A204.1 (cell line): ENCODE data around the gene ARHGAP12.
"Not testable (repeated sequence)": the region's sequence is repeated elsewhere in the genome, so short reads cannot be mapped to it uniquely, and the experiment has no call there.

Source experiments
- FAIRE-seq: peaks from 2 replicates; lab custom pipeline; 2012; peaks lifted over from hg19 to GRCh38; lab: Jason Lieb, UNC

Gene ARHGAP12, protein sequence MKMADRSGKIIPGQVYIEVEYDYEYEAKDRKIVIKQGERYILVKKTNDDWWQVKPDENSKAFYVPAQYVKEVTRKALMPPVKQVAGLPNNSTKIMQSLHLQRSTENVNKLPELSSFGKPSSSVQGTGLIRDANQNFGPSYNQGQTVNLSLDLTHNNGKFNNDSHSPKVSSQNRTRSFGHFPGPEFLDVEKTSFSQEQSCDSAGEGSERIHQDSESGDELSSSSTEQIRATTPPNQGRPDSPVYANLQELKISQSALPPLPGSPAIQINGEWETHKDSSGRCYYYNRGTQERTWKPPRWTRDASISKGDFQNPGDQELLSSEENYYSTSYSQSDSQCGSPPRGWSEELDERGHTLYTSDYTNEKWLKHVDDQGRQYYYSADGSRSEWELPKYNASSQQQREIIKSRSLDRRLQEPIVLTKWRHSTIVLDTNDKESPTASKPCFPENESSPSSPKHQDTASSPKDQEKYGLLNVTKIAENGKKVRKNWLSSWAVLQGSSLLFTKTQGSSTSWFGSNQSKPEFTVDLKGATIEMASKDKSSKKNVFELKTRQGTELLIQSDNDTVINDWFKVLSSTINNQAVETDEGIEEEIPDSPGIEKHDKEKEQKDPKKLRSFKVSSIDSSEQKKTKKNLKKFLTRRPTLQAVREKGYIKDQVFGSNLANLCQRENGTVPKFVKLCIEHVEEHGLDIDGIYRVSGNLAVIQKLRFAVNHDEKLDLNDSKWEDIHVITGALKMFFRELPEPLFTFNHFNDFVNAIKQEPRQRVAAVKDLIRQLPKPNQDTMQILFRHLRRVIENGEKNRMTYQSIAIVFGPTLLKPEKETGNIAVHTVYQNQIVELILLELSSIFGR

DNA sequence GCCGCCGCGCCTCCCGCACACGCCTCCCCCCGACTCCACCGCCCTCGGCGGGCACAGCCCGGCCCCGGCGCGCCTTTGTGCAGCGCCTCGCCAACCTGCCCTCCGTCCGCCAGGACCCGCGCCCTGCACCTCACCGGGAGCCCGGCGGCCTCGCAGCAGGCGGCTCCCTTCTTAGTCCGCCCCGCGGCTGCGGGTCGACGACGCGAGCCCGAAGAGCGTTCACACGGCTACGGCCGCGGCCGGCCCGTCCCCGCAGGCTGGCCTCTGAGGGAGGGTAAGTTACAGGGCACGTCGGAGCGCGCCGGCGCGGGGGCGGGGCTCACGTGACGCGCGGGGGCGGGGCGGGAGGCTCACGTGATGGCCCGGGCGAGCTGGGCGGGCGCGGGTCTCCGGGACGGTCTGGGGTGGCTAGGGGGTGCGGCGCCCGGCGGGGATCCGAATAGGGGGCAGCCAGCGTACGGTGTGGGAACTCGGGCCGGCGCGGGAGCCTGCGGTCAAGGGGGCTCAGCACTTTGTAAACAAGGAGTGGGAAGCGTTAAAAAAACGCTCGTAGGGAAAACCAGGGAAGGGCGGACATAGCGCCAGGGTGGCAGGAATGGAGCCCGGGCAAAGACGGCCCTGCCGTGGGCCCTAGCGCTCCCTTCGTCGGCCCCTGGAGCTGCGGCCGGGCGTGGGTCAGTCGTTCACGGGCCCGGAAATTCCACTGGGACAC, at the start of gene ARHGAP12:
TSS of gene ARHGAP12 (minus strand) at position 283 of the 712 bp plus-strand sequence. CDS start 19,976 bp downstream, outside the sequence.
- no peak for FAIRE-seq

DNA sequence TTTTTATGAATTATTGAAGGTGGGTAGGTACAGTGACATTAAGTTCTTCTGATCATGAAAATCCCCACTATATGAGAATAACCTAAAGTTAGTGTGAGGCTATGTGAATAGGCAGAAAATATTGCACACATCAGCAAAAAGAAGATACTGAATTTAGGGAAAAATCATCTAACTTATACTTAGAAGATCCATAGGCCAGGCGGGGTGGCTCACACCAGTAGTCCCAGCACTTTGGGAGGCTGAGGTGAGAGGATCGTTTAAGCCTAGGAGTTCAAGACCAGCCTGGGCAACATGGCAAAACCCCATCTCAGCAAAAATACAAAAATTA, 49.5 kb upstream of the ARHGAP12 start:
- FAIRE-seq, result no peak

DNA sequence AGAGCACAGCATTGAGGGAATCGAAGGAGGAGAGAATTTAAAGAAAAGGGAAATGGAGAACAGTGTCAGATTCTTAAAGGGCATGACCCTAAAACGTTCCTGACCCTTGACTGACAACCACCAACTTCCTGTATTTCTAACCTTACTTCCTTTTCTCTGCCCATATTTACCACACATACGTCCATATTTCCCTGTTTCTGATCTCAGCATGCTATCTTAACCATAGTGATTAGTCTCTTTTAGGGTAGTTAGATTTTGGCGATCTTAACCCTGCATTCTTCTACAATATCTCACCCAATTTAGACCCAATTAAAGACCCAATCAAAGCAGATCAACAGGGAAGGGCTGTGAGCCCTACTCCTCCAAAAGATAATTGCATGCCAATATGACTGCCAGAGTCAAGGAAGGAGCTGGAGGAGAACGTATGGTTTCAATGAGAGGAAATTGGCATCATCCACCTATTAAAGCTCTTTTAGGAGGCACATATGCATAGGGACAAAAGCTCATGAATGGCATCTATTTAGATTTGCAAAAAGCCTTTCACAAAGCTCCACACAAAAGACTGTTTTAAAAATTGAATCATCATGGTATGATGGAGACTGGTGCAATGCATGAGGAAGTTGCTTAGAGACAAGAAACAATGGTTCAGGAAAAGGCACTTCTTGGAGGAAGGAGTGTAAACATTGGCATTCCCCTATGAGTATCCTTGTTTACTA, 49.0 kb upstream of the ARHGAP12 start:
- no peak for FAIRE-seq

DNA sequence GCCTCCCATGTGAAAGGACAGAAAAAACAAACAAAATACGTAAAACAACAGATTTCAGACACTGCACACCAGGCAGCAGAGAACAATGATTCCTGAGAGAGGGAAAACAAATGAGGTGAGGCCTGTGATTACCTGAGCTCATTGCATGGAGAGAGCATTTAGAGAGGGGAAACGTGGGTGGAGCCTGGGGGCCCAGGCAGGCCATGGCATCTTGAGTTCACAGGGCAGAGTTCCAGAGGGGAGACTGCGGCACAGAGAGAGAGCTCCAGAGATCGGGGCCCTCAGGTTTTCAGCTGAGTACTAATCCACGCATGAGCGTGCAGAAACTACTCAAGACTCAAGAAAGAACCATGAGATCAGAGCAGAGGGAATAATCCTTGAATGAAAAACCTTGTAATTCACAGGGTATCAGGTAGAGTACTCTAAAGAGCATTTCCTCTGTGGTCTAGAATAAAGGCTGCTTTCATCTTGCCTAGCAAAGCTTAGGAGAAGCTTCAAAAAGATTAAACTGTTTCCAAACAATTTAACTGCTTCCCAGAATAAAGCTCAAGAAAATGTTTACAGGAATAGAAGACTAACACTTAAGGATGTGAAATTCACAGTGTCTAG, 46.6 kb upstream of the ARHGAP12 start:
- FAIRE-seq, result no peak

DNA sequence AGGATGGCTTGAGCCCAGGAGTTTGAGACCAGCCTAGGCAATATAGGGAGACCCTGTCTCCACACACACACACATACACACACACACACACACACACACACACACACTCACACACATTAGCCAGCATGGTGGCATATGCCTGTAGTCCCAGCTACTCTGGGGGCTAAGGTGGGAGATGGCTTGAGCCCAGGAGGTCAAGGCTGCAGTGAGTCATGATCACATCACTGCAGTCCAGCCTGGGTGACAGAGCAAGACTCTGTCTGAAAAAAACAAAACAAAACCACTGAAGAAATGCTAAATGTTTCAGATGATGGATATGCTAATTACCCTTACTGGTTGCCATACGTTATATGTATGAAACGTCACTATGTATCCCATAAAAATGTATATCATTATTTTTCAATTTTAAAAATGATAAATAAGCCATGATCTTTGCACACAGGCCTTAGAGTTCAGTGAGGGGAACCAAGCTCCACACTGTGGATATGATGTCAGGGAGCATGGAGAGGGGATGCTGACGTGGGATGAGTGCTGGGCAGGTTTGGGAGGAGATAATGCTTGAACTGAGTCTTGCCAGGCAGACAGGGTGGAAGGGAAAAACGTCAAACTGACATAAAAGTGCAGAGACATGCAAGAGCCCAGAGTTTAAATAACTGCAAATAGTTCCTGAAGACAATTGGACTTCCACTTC, 45.9 kb upstream of the ARHGAP12 start:
- no peak for FAIRE-seq

DNA sequence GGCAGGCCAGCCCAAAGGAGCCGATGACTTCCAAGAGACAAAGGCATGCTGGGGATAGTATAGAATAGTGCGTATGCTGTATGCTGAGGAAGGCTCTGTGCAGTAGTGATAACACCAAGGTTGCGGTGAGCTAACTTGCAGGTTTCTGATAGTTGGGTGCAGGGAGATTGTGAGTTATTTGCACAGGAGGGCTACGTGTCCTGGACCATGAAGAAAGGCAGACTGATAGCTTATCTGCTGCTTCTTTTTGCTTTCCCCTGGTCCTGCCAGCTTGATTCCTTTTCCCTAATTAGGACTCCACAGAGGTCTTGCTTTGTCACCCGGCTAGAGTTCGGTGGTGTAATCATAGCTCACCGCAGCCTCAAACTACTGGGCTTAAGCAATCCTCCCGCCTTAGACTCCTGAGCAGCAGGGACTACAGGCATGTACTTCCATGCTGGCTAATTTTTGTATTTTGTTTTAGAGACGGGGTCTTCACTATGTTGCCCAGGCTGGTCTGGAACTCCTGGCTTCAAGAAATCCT, 43.9 kb upstream of the ARHGAP12 start:
- FAIRE-seq, result no peak

DNA sequence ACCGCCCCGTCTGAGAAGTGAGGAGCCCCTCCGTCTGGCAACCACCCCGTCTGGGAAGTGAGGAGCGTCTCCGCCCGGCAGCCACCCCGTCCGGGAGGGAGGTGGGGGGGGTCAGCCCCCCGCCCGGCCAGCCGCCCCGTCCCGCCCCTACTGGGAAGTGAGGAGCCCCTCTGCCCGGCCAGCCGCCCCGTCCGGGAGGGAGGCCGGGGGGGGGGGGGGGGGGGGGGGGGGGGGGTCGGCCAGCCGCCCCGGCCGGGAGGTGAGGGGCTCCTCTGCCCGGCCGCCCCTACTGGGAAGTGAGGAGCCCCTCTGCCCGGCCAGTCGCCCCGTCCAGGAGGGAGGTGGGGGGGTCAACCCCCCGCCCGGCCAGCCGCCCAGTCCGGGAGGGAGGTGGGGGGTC, 41.2 kb upstream of the ARHGAP12 start:
- not testable (repeated sequence) for FAIRE-seq

DNA sequence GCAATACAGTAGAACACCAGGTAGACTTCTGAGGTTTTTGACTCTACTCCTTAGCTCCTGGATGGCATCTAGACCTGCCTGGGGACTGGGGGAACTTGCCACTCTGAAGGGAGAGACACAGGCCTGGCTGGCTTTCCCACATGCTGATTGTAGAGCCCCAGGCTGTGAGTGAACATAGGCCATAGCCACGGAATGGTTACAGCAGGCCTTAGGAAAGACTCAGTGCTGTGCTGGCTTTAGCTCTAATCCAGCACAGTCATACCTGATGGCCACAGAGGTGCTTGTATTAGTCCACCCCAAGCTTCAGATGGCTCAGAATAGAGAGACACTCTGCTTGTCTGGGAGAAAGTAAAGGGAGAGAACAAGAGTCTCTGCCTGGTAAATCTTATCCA, 35.0 kb upstream of the ARHGAP12 start:
- FAIRE-seq, result no peak

DNA sequence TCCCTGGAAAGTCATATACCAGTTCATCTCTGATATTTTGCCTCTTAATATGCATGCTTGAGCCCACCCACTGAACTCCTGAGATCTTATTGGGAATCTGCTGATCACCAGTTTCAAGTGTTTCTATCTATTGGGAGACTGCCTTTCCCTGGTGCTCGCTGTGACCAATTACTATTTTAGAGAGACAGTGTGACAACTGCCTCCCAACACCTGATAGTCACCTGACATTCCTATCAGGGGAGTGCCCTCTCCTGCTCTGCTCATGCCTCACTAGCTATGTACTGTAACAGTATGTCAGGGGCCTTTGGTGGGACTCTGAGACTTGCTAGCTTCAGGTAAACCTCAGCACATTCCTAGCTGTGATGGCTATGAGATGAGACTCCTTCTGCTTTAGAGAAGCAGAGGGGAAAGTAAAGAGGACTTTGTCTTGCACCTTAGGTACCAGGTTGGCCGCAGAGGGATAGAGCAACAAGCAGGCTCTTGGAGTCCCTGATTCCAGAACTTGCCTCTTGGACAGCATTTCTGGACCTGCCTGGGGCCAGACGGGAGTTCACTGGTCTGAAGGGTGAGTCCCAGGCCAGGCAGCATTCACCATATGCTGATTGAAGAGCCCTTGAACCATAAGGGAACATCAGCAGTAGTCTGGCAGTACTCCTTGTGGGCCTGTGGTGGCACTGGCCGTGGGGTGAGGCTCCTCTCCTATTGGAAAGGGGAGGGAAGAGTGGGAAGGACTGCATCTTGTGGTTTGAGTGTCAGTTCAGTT, 34.4 kb upstream of the ARHGAP12 start:
- FAIRE-seq, result no peak

DNA sequence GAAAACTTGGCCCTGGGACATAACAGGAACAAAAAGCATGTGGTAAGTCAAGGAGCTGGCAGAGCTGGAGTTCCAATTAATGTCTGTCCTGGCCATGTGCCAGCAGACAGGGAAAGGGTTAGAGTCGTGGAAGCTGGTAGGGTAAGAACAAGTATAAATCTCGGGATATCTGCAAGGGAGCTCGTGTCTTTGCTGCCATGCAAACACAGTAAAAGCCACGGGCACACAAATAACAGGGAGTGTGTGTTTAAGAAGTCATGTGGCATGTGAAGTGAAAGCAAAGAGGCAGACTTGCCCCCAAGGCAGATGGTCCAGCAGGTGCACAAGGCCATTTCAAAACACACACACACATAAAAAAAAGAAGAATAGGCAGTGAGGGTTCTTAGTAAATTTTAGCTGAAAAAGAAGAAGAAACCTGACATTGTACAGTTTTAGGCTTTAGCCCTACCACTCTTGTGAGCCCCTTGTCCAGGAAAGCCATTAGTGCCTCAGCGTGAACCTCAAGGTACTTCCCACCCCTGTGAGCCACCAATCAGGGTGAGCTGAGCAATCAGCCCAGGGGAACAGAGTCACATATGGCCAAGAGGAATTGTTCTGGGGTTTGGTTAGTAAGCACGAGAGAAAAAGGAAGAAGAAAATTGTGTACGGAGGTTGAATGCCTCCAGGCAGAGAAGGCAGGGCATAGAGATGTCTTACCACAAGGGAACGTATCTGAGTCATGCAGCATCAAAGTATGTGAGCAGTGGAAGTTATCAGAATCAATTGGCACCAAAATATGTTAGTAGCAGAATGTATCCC, 32.8 kb upstream of the ARHGAP12 start:
- no peak for FAIRE-seq

DNA sequence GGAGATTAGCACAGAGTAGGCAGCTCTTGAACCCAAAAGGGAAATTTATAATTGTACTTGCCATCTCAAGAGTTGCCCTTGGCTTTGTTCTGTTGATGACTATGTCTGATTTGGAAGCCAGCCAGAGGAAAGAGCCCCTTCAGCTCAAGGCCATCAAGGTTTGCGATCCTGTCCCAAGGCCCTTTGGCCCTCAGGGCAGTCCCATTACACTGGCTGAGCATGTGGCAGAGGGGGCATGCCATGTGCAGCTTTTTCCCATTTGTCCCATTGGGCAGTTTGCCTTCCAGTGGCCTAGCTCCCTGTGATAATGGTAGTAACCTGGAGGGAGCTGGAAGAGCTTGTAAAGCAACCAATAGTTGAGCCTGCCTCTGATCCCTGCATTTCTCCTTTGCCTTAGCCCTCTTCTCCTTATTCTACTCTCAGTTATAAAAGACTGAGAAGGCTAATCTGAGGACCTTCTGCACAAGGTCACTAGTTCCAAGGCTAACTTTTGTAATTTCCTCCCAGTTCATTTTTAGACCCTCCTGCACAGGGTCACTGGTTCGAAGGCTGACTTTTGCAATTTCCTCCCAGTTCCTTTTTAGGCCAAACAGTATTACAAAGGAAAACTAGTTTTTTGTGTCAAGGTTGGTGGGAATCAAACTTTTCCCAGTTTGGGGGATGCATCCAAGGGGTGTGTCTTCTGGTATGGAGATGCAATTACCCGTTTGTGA, 31.0 kb upstream of the ARHGAP12 start:
- no peak for FAIRE-seq

DNA sequence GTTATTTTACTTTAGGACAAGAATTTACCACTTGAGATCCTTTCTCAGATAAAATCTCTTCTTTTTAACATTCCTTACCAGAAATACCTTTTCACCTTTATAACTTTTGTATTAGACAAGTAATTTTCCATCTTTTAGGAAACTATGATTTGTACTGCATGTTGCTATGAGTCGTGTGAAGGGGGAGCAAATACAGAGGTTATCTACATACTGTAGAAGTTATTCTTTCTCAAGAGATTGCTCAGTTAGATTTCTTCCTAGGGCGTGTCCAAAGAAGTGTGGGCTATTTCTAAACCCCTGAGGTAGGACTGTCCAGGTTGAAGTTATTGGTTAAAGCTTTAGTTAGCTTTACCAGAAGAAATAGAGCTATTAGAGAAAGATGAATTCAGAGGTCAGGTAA, 30.2 kb upstream of the ARHGAP12 start:
- FAIRE-seq, result no peak

DNA sequence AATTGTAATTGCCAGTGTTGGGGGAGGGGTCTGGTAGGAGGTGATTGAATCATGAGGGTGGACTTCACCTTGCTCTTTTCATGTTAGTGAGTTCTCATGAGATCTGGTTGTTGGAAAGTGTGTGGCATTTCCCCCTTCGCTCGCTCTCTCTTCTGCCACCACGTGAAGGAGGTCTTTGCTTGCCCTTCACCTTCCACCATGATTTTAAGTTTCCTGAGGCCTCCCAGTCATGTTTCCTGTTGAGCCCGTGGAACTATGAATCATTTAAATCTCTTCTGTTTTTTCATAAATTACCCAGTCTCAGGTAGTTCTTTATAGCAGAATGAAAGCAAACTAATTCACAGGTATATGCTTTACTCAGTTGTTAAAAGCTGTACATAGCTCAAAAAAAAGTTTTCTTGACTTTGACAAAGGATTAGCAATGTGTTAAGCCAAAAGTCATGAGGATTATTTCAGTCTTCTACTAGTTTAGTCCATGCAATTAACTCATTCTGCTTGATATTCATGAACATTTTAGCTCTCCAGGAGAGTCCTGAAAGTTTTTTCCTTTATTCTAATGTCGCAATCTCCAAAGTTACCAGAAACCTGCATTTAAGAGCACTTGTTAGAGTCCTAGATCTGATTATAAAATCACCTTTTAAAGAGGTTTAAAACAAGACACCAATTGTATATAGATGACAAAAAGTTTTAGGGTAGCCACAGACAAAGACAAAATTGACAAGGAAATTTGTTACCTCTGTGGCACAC, 27.7 kb upstream of the ARHGAP12 start:
- FAIRE-seq, result no peak

DNA sequence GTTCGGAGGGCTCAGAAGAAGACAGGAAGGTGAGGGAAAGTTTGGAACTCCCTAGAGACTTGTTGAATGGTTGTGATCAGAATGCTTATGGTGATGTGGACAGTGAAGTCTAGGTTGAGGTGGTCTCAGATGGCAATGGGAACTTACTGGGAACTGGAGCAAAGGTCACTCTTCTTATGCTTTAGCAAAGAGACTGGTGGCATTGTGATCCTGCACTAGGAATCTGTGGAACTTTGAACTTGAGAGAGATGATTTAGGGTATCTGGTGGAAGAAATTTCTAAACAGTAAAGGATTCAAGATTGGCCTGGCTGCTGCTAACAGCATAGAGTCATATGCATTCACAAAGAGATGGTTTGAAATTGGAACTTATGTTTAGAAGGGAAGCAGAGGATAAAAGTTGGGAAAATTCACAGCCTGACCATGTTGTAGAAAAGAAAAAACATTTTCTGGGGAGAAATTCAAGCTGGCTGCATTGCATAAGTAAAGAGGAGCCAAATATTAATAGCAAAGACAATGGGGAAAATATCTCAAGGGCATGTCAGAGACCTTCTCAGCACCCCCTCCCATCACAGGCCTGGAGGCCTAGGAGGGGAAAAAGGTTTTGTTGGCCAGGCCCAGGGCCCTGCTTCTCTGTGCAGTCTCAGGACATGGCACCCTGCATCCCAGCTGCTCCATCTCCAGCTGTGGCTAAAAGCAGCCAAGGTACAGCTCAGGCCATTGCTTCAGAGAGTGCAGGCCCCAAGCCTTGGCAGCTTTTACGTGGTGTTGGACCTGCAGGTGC, 26.0 kb upstream of the ARHGAP12 start:
- FAIRE-seq, result no peak

DNA sequence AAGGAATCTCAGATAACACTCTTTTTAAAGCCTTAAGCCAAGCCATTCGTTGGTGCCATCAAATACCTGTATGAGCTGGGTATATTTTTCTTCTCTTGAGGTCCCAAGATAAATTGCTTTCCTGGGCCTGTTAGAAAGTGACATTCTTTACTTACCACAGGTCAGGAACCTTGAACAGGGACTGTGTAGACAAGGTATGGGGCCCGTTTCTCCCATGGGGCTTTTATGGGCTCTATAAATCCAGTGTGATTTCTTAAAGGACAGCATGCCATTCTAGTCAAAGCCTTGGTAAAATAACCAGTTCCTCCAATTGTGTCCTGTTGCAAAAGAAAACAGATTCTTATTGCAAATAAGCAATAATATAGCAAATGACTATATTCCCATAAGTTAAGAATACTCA, 24.8 kb upstream of the ARHGAP12 start:
- FAIRE-seq, result no peak

DNA sequence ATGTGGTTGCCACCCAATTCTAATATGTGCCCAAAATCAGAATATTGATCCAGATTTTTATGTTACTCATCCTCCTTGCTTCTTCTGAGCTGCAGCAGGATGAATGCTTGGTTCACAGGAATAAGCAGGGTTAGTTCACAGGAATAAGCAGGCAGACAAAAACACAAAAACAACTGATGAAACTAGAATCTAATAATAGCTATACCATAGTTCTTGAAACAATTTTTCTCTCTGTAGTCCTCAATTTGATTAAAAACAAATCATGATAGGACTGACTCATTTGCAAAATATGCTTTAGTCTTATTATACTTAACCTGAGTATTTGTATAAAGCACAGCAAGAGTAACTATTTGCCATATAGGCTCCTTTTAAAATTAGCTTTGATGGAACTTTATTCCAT, 24.4 kb upstream of the ARHGAP12 start:
- FAIRE-seq, result no peak

DNA sequence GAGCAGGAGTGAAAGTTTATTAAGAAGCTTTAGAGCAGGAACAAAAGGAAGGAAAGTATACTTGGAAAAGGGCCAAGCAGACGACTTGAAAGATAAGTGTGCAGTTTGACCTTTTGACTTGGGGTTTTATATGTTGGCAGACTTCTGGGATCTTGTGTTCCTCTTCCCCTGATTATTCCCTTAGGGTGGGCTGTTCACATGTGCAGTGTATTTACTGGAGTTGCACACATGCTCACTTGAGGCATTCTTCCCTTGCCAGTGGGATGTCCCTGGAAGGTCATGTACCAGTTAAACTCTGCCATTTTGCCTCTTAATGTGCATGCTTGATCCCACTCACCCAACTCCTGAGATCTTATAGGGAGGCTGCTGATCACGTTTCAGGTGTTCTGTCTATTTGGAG, 23.4 kb upstream of the ARHGAP12 start:
- no peak for FAIRE-seq
